Prostate gland (tissue), 2 donors: ENCODE data around the gene MEGF10. TPM values are rescaled to one million over a fixed set of nuclear protein-coding genes. Genes with fewer than 3 reads are reported as not detected.

Experiments used
- DNase-seq: peaks from one replicate; pipeline ENCODE4 v3.0.0-alpha.2; 2019; ENCODE audit warnings: low spot score
- H3K27ac ChIP-seq, 2 donors: fragments of 200-600 bp; sonication (generic); 2 replicates each; pipeline ENCODE4 v1.5.1; 2017 to 2019
- H3K27me3 ChIP-seq: fragments of 200-600 bp; sonication (generic); replicated peaks from 2 replicates; pipeline ENCODE4 v1.5.1; 2019; ENCODE audit not compliant: insufficient read depth
- H3K36me3 ChIP-seq, 2 donors: fragments of 200-600 bp; sonication (generic); 1 replicate in 1 of 2; 2 replicates in 1 of 2; pipeline versions ENCODE4 v1.5.1 to v1.8.1; 2017 to 2019
- H3K4me1 ChIP-seq: fragments of 200-600 bp; sonication (generic); replicated peaks from 2 replicates; pipeline ENCODE4 v1.5.1; 2019
- H3K4me3 ChIP-seq, 2 donors: fragments of 200-600 bp; sonication (generic); 2 replicates each; pipeline ENCODE4 v1.5.1; 2017 to 2019
- H3K9me3 ChIP-seq: fragments of 200-600 bp; sonication (generic); 2 replicates; pipeline ENCODE4 v1.5.1; 2017
- POLR2A ChIP-seq: fragments of 450-650 bp; IDR thresholded peaks from one replicate; pipeline ENCODE4 v1.6.1; 2016; ENCODE audit warnings: antibody characterized with exemption, mild to moderate bottlenecking
- POLR2AphosphoS5 ChIP-seq: sonication (generic); formaldehyde crosslinking; IDR thresholded peaks from one replicate; pipeline ENCODE4 v1.6.1; 2017; ENCODE audit warnings: antibody characterized with exemption
- whole genome bisulfite sequencing: methylation state at CpG from one replicate; pipeline ENCODE4 v1.1.5; 2018; 5-methylcytosine and 5-hydroxymethylcytosine counted together
- intact Hi-C: fragments of 100-400 bp; cut with DNase I; formaldehyde crosslinking; loops from one replicate; pipeline ENCODE4 v1.14.2; 2022
- total RNA-seq, 2 donors: library from RNA; depleted of rRNA; stranded (reverse); fragments of >200 nt; gene quantifications; one replicate each; pipeline ENCODE4 v1.1.0, GENCODE V29; 2016
- TF ChIP-seq, protein P1 (sequence below), 4 experiments: fragments of 200-600 bp in 2 of 4; fragments of 450-650 bp in 2 of 4; sonication (generic) in 2 of 4; IDR thresholded peaks; 1 replicate in 3 of 4; 2 replicates in 1 of 4; pipeline ENCODE4 v1.5.1; 2016 to 2019; ENCODE audit warnings: antibody characterized with exemption in 4 of 4, mild to moderate bottlenecking in 2 of 4, moderate library complexity in 2 of 4

The MEGF10 gene
- total RNA-seq, 2 donors from 2014 or later: 0.77 to 7.9 TPM

DNA sequence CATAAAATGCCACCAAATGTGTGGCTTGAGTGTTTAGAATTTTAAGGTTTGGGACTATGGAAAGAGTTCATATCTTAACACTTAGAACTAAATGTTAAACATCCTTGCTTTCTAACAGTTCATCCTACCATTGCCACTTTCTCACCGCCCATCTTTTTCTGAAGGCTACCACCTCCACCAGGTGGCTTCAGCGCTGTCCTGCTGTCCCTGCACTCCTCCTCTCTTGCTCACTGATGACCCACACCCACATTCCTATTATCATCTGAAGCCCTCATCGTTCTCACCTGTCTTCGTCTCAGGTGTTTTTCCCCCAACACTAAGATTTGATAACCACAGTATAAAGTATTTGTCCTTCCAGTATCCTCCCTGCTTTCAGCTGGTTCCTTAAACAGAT is 7.4 kb downstream of the MEGF10 start:
- Histone ChIP-seq H3K4me3 (no peak overlapping the region), H3K27me3 (no peaks in the 10 kb centered on the region), H3K27ac (no peak overlapping the region), H3K9me3 (no peaks in the 10 kb centered on the region), H3K36me3 (no peaks in the 10 kb centered on the region), H3K4me1 (no peaks in the 10 kb centered on the region)
- WGBS: 88% methylated on average over 4 of the region's 4 CpGs
- no peak for DNase-seq
- TF ChIP-seq POLR2AphosphoS5 (no peak), POLR2A (no peak)
- TF ChIP-seq, protein P1, sequence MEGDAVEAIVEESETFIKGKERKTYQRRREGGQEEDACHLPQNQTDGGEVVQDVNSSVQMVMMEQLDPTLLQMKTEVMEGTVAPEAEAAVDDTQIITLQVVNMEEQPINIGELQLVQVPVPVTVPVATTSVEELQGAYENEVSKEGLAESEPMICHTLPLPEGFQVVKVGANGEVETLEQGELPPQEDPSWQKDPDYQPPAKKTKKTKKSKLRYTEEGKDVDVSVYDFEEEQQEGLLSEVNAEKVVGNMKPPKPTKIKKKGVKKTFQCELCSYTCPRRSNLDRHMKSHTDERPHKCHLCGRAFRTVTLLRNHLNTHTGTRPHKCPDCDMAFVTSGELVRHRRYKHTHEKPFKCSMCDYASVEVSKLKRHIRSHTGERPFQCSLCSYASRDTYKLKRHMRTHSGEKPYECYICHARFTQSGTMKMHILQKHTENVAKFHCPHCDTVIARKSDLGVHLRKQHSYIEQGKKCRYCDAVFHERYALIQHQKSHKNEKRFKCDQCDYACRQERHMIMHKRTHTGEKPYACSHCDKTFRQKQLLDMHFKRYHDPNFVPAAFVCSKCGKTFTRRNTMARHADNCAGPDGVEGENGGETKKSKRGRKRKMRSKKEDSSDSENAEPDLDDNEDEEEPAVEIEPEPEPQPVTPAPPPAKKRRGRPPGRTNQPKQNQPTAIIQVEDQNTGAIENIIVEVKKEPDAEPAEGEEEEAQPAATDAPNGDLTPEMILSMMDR (IDR thresholded peaks at IDR 0.05): no peak
- intact Hi-C loops: no loop called here

DNA sequence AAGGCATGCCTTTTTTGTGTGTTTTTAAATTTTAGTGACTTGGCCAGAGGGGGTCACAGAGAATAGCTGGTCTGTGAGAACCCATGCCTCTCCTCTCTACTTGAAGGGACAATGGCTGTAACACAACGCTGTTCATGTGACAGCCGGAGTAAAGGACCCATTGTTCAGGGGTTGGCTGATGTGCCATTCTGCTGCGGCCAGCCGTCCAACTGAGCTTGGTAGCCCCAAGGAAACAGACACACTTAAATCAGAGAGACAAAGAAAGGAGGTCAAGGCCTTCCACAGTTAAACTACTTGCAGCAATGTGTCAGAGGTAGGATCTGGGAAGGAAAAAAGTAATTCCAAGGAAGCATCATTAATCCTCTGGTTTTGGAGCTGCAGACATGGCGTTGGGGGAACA is 8.1 kb downstream of the MEGF10 start:
- no peaks in the 10 kb centered on the region for H3K27me3 ChIP-seq
- no peak overlapping the region for H3K4me3 ChIP-seq
- H3K4me1 ChIP-seq: no peaks in the 10 kb centered on the region
- no peak for DNase-seq
- TF ChIP-seq POLR2AphosphoS5 (no peak), POLR2A (no peak)
- TF ChIP-seq, protein P1 (IDR thresholded peaks at IDR 0.05): no peak
- no peaks in the 10 kb centered on the region for H3K9me3 ChIP-seq
- 87% methylated on average over 5 of the region's 5 CpGs for WGBS
- no peaks in the 10 kb centered on the region for H3K36me3 ChIP-seq
- no peak overlapping the region for H3K27ac ChIP-seq
- intact Hi-C loops: no loop called here

DNA sequence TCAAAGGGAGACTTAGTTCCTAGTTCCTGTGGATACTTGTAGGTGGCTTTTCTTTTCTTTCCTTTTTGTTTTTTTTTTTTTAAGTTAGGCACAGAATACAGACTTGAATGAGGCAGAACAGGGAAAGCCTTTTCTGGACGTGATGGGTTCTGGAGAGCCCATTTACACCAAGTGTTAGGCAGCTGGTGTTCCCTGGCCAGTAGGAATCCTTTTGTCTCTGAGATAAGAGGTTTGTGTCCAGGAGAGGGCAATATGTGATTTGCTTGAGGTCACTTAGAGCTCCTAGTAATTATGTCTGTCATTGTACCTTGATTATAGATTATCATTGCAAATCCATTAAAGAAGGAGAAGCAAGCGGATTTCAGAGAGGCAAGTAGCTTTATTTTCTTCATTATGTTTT is 9.1 kb downstream of the MEGF10 start:
- H3K27me3 ChIP-seq: no peaks in the 10 kb centered on the region
- 73% methylated on average over 2 of the region's 2 CpGs for WGBS
- intact Hi-C loops: no loop called here
- H3K36me3 ChIP-seq: no peaks in the 10 kb centered on the region
- no peak overlapping the region for H3K27ac ChIP-seq
- H3K4me1 ChIP-seq: no peaks in the 10 kb centered on the region
- H3K9me3 ChIP-seq: no peaks in the 10 kb centered on the region
- no peak overlapping the region for H3K4me3 ChIP-seq
- DNase-seq: no peak
- TF ChIP-seq POLR2AphosphoS5 (no peak), POLR2A (no peak)
- TF ChIP-seq, protein P1 (IDR thresholded peaks at IDR 0.05): peak in 1 of 4 experiments; percentile 16

DNA sequence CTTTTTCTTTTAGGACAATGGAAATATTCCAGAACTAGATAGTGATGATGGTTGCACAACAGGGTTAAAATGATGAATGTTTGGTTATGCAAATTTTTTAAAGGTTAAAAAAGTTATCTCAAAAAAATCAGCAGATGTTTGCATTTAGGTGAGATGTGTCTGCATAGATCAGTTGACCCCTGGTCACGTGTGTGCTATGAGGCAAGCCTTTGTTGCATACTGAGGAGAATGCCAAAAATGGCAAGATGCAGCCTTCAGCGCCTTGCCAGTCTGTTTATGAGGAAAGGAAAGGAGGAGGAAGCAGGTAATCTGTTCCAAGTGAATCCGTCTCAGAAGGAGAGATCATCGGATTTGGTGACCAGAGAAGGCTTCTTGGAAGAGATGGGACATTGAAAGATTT is 11.9 kb downstream of the MEGF10 start:
- intact Hi-C loops: no loop called here
- WGBS: 80% methylated on average over 4 of the region's 4 CpGs
- no peak overlapping the region for H3K4me3 ChIP-seq

DNA sequence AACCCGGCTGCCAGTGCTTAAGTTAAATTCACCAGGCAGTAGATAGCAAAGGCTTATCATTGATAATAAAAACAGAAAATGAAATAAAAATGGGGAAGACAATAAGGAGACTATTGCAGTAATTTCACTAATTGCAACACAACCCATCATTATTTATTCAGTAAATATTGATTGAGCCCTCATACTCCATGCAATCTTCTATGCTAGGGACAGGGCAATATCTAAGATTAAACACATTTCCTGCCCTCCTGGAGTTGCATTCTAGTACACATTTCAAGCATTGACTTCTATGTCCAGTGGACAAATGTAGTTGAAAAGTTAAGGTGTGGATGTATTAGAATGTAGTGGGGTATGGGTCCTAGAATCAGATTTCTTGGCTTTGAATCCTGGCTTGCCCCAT is 12.8 kb downstream of the MEGF10 start:
- Histone ChIP-seq H3K4me3 (no peak overlapping the region), H3K9me3 (no peaks in the 10 kb centered on the region), H3K4me1 (no peaks in the 10 kb centered on the region), H3K27me3 (no peaks in the 10 kb centered on the region), H3K27ac (no peak overlapping the region), H3K36me3 (no peaks in the 10 kb centered on the region)
- DNase-seq: no peak
- intact Hi-C loops: no loop called here
- WGBS: 78% methylated on average over 1 of the region's 1 CpG
- TF ChIP-seq, protein P1 (IDR thresholded peaks at IDR 0.05): no peak
- no peak for TF ChIP-seq POLR2AphosphoS5
- no peak for TF ChIP-seq POLR2A

More for the DNA sequence above, 11.9 kb downstream of the MEGF10 start:
- Histone ChIP-seq H3K36me3 (no peaks in the 10 kb centered on the region), H3K27me3 (no peaks in the 10 kb centered on the region), H3K4me1 (no peaks in the 10 kb centered on the region), H3K27ac (no peak overlapping the region), H3K9me3 (no peaks in the 10 kb centered on the region)
- DNase-seq: no peak
- TF ChIP-seq POLR2AphosphoS5 (no peak), POLR2A (no peak)
- TF ChIP-seq, protein P1 (IDR thresholded peaks at IDR 0.05): no peak
